Measurements from ENCODE around the gene FAM169A.
"Not testable (repeated sequence)": the region's sequence is repeated elsewhere in the genome, so short reads cannot be mapped to it uniquely, and the experiment has no call there.

The FAM169A gene

DNA sequence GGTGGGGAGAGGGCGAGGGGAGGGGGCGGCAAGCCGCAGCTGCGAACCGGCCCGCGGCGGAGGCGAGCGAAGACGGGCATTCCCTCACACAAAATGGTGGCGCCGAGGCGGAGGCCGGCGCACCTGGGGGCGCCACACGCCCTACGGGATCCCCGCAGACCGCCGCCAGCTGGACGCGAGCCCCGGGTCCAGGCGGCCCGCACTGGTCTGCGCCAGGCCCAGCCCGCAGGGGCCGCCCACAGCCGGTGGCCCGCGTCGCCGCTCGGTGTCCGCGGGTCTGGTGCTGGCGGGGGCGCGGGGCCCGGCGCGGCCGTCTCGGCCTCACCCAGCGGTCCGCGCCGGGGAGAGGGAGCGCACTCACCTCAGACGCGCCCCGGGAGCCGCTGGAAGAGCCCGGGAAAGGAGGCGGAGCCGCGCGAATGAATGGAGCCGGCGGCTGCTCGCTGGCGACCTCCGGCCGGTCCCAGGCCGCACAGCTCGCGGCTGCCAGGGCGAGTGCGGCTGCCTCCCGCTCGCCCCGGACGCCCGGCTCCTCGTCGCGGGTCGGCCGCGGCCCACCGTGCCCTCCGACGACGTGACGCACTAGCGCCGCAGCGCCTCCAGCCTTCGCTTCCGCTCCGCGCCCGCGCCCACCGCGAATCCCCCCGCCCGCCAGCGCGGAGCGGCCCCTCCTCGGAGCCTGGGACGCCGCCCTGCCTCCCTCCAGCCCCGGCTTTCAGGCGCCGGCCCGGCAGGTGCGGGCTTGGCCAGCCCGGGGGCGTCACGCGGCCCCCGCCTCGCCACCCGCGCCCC, at the start of gene FAM169A:
FAM169A (minus strand) TSS at position 584 of the 792 bp plus-strand sequence. CDS start 24,711 bp downstream, outside the sequence.
- no peak for DNase-seq (ENCODE audit: low read depth)
- H3K4me3 ChIP-seq (ENCODE audit: low read length): peak within 1 kb of the TSS; percentile 78
- TF ChIP-seq, protein P1, sequence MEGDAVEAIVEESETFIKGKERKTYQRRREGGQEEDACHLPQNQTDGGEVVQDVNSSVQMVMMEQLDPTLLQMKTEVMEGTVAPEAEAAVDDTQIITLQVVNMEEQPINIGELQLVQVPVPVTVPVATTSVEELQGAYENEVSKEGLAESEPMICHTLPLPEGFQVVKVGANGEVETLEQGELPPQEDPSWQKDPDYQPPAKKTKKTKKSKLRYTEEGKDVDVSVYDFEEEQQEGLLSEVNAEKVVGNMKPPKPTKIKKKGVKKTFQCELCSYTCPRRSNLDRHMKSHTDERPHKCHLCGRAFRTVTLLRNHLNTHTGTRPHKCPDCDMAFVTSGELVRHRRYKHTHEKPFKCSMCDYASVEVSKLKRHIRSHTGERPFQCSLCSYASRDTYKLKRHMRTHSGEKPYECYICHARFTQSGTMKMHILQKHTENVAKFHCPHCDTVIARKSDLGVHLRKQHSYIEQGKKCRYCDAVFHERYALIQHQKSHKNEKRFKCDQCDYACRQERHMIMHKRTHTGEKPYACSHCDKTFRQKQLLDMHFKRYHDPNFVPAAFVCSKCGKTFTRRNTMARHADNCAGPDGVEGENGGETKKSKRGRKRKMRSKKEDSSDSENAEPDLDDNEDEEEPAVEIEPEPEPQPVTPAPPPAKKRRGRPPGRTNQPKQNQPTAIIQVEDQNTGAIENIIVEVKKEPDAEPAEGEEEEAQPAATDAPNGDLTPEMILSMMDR (conservative IDR thresholded peaks at IDR 0.05; ENCODE audit: low read depth, low read length): no peak

DNA sequence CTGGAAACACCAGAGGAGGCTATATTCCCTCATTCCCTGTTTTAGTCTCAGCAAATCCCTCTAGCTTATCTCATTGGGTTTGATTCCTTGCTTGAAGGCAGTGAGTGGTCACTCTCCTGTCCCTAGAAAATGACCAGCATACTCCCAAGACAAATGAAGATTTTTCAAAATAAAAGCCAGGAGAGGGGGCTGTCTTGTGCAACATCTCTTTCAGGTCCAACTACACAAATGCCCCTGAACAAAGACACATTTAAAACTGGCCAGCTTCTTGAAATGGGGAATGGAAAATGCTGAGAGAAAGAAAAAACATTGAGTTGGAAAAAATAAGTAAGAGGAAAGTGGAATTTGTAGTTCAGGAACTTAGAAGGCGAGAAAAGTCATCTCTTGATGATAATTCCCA, 49.3 kb upstream of the FAM169A start:
- DNase-seq (ENCODE audit: low read depth): no peak
- H3K4me3 ChIP-seq (ENCODE audit: low read length): no peak overlapping the region
- TF ChIP-seq, protein P1 (conservative IDR thresholded peaks at IDR 0.05; ENCODE audit: low read depth, low read length): no peak

DNA sequence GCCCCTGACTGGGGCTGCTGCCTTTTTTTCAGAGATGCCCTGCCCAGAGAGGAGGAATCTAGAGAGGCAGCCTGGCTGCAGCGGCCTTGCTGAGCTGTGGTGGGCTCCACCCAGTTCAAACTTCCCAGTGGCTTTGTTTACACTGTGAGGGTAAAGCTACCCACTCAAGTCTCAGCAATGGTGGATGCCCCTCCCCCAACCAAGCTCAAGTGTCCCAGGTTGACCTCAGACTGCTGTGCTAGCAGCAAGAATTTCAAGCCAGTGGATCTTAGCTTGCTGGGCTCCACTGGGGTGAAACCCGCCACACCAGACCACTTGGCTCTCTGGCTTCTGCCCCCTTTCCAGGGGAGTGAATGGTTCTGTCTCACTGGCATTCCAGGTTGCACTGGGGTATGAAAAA, 45.2 kb upstream of the FAM169A start:
- DNase-seq (ENCODE audit: low read depth); H3K4me3 ChIP-seq (ENCODE audit: low read length): not testable (repeated sequence)

DNA sequence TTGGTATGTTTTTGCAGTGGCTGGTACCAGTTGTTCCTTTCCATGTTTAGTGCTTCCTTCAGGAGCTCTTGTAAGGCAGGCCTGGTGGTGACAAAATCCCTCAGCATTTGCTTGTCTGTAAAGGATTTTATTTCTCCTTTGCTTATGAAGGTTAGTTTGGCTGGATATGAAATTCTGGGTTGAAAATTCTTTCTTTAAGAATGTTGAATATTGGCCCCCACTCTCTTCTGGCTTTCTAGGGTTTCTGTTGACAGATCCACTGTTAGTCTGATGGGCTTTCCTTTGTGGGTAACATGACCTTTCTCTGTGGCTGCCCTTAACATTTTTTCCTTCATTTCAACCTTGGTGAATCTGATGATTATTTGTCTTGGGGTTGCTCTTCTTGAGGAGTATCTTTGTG, 43.7 kb upstream of the FAM169A start:
- not testable (repeated sequence) for H3K4me3 ChIP-seq (ENCODE audit: low read length); DNase-seq (ENCODE audit: low read depth)

DNA sequence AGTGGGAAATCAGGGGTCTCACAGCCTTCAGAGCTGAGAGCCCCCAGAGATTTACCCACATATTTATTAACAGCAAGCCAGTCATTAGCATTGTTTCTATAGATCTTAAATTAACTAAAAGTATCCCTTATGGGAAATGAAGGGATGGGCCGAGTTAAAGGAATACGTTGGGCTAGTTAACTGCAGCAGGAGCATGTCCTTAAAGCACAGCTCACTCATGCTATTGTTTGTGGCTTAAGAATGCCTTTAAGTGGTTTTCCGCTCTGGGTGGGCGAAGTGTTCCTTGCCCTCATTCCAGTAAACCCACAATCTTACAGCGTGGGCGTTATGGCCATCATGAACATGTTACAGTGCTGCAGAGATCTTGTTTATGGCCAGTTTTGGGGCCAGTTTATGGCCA, 42.0 kb upstream of the FAM169A start:
- not testable (repeated sequence) for DNase-seq (ENCODE audit: low read depth); H3K4me3 ChIP-seq (ENCODE audit: low read length)

DNA sequence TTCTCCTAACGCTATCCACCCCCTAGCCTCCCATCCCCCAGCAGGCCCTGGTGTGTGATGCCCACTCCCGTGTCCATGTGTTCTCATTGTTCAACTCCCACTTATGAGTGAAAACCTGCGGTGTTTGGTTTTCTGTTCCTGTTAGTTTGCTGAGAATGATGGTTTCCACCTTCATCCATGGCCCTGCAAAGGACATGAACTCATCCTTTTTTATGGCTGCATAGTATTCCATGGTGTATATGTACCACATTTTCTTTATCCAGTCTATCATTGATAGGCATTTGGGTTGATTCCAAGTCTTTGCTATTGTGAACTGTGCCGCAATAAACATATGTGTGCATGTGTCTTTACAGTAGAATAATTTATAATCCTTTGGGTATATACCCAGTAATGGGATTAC, 38.5 kb upstream of the FAM169A start:
- not testable (repeated sequence) for H3K4me3 ChIP-seq (ENCODE audit: low read length); DNase-seq (ENCODE audit: low read depth)

DNA sequence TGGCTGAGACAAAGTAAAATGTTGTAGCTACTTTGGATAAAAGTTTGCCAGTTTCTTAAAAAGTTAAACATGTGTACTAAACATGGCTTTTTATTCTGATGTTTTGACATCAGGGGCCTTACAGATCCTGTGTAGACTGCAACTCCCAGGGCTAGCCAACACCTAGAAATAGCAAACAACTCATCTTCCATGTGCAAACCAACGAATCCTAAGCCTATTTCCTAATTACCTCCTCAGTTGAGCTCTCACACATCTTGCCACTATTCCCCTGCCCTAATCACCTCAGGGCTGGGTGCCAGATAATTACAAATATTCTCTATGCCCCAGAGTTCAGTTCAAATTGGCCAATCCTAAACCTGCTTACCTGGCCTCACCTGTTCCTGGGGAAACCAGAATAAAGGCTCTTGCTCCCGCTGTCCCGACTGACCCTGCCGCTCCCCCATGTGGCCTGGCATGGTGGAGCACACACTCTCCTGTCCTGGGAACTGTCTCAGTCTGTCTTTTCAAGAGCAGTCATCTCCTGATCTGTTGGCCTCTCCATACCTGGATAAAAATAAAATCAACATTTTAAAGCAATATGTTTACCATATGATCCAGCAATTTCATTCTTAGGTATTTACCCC, 37.1 kb upstream of the FAM169A start:
- TF ChIP-seq, protein P1 (conservative IDR thresholded peaks at IDR 0.05; ENCODE audit: low read depth, low read length): peak; percentile 74
- H3K4me3 ChIP-seq (ENCODE audit: low read length): no peak overlapping the region
- no peak for DNase-seq (ENCODE audit: low read depth)

DNA sequence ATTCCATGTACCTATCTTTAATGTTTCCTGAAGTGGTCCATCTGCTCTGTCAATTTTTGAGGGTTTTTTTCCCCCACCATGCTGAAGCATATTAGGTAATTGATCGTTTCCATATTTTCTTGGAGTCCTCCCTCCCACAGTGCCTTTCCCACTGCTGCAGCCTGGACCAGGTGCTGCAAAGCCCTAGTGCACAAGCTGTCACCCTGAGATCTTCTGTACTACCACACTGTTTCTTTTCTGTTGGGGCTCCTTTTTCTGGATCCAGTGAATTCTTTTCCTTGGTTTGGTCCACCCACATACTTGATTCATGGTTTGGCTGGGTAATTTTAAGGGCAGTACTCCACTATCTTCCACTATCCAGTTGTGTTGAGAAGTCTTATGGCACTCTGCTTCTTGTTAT, 30.9 kb upstream of the FAM169A start:
- no peak overlapping the region for H3K4me3 ChIP-seq (ENCODE audit: low read length)
- TF ChIP-seq, protein P1 (conservative IDR thresholded peaks at IDR 0.05; ENCODE audit: low read depth, low read length): no peak
- DNase-seq (ENCODE audit: low read depth): no peak

- no peak overlapping the region for H3K4me3 ChIP-seq (ENCODE audit: low read length)
- TF ChIP-seq, protein P1 (conservative IDR thresholded peaks at IDR 0.05; ENCODE audit: low read depth, low read length): no peak
- DNase-seq (ENCODE audit: low read depth): peak; percentile 94
These were observed 29.7 kb upstream of the FAM169A start for GRCh38 chr5:74895906-74896305.
